ENCODE data around the gene SUSD6.
"Not testable (repeated sequence)": the region's sequence is repeated elsewhere in the genome, so short reads cannot be mapped to it uniquely, and the experiment has no call there.

Gene SUSD6

GRCh38 chr14:69593018-69593677 is 18.2 kb upstream of the SUSD6 start:
- DNase-seq (ENCODE audit: low spot score), result no peak

- no peak for DNase-seq (ENCODE audit: low spot score)
These were observed 16.6 kb upstream of the SUSD6 start for GRCh38 chr14:69594846-69595245.

- no peak for DNase-seq (ENCODE audit: low spot score)
These were observed 16.1 kb upstream of the SUSD6 start for GRCh38 chr14:69595336-69595735.

GRCh38 chr14:69599431-69599830 is 12.0 kb upstream of the SUSD6 start:
- DNase-seq (ENCODE audit: low spot score), result not testable (repeated sequence)

- no peak for DNase-seq (ENCODE audit: low spot score)
These were observed 11.0 kb upstream of the SUSD6 start for GRCh38 chr14:69600304-69600891.

GRCh38 chr14:69605738-69606137 is 5.7 kb upstream of the SUSD6 start:
- DNase-seq (ENCODE audit: low spot score), result no peak

- DNase-seq (ENCODE audit: low spot score), result no peak
These were observed 4.9 kb upstream of the SUSD6 start for GRCh38 chr14:69606258-69607184.

GRCh38 chr14:69610020-69610873 is 1.1 kb upstream of the SUSD6 start:
- DNase-seq (ENCODE audit: low spot score), result no peak

- no peak for DNase-seq (ENCODE audit: low spot score)
These were observed 573 bp upstream of the SUSD6 start for GRCh38 chr14:69610874-69611171.

- peak; percentile 38 for DNase-seq (ENCODE audit: low spot score)
These were observed 802 bp downstream of the SUSD6 start for GRCh38 chr14:69612014-69612782.

- peak; percentile 67 for DNase-seq (ENCODE audit: low spot score)
These were observed 1.4 kb downstream of the SUSD6 start for GRCh38 chr14:69612783-69613130.

GRCh38 chr14:69613312-69614073 is 2.1 kb downstream of the SUSD6 start:
- peak; percentile 42 for DNase-seq (ENCODE audit: low spot score)

- no peak for DNase-seq (ENCODE audit: low spot score)
These were observed 3.2 kb downstream of the SUSD6 start for GRCh38 chr14:69614592-69614991.

- peak; percentile 57 for DNase-seq (ENCODE audit: low spot score)
These were observed 3.7 kb downstream of the SUSD6 start for GRCh38 chr14:69615121-69615495.

- DNase-seq (ENCODE audit: low spot score), result peak; percentile 74
These were observed 4.4 kb downstream of the SUSD6 start for GRCh38 chr14:69615496-69616407.

GRCh38 chr14:69616408-69616773 is 5.0 kb downstream of the SUSD6 start:
- no peak for DNase-seq (ENCODE audit: low spot score)

GRCh38 chr14:69617796-69618195 is 6.4 kb downstream of the SUSD6 start:
- DNase-seq (ENCODE audit: low spot score), result no peak

GRCh38 chr14:69619012-69619411 is 7.6 kb downstream of the SUSD6 start:
- no peak for DNase-seq (ENCODE audit: low spot score)

- no peak for DNase-seq (ENCODE audit: low spot score)
These were observed 8.8 kb downstream of the SUSD6 start for GRCh38 chr14:69620211-69620611.

- no peak for DNase-seq (ENCODE audit: low spot score)
These were observed 9.6 kb downstream of the SUSD6 start for GRCh38 chr14:69620981-69621380.

Data from hematopoietic multipotent progenitor cell treated with erythropoietin and hydrocortisone succinate and interleukin-3 and kit ligand, for 17 days (in vitro differentiated cells).